Loucy (cell line): ENCODE measurements around the gene PCGF2.

Experiments used
- CTCF ChIP-seq: fragments of 200-600 bp; sonication (generic); conservative IDR thresholded peaks from 2 replicates; pipeline ENCODE4 v1.5.1; 2014; ENCODE audit warnings: mild to moderate bottlenecking, antibody characterized with exemption, low read length
- EZH2phosphoT487 ChIP-seq: fragments of 200-600 bp; IDR thresholded peaks from 2 replicates; pipeline ENCODE4 v1.6.1; 2018; ENCODE audit warnings: antibody characterized with exemption, mild to moderate bottlenecking, moderate library complexity, borderline replicate concordance

GRCh38 chr17:38690386-38690785 lies 57.8 kb downstream of the PCGF2 start:
- TF ChIP-seq CTCF (no peak), EZH2phosphoT487 (no peak)
